Stimulated activated CD8-positive, alpha-beta memory T cell treated with anti-CD3 and anti-CD28 coated beads, Interleukin-2, amount 100 ng/mL, for 48 hours (primary cell): ENCODE measurements around the gene GPS1.

Source experiments
- DNase-seq, 2 donors: peaks; one replicate each; pipeline ENCODE4 v3.0.0-alpha.2; 2020; ENCODE audit warnings: low read depth in 2 of 2

GPS1 gene

GRCh38 chr17:82090549-82091263 is 39.0 kb downstream of the GPS1 start:
- DNase-seq = no peak

GRCh38 chr17:82091264-82092066 is 39.8 kb downstream of the GPS1 start:
- no peak for DNase-seq

GRCh38 chr17:82092094-82092586 is 40.4 kb downstream of the GPS1 start:
- DNase-seq = no peak

- no peak for DNase-seq
These were observed 40.9 kb downstream of the GPS1 start for GRCh38 chr17:82092628-82092994.

GRCh38 chr17:82092995-82093751 is 41.5 kb downstream of the GPS1 start:
- no peak for DNase-seq

- DNase-seq = no peak
These were observed 43.5 kb downstream of the GPS1 start for GRCh38 chr17:82094931-82095776.

- DNase-seq = no peak
These were observed 44.3 kb downstream of the GPS1 start for GRCh38 chr17:82095777-82096708.

GRCh38 chr17:82096709-82097183 is 45.0 kb downstream of the GPS1 start:
- no peak for DNase-seq

GRCh38 chr17:82097184-82097918 is 45.7 kb downstream of the GPS1 start:
- peak in 1 of 2 donors; percentile 18 for DNase-seq

- DNase-seq = no peak
These were observed 46.1 kb downstream of the GPS1 start for GRCh38 chr17:82097919-82098168.

GRCh38 chr17:82098169-82098938 is 46.7 kb downstream of the GPS1 start, which contains the start of gene FASN:
TSS of gene FASN (minus strand) at chr17:82098236. CDS start at chr17:82096445, 1,791 bp downstream.
- peak; percentile 92 to 97 for DNase-seq

GRCh38 chr17:82098939-82099763 is 47.5 kb downstream of the GPS1 start:
- DNase-seq = no peak

GRCh38 chr17:82100502-82101298 is 49.0 kb downstream of the GPS1 start:
- DNase-seq = no peak

GRCh38 chr17:82101301-82101715 is 49.6 kb downstream of the GPS1 start:
- no peak for DNase-seq

GRCh38 chr17:82101767-82102679 is 50.3 kb downstream of the GPS1 start:
- DNase-seq = no peak
